GM20000 (cell line): ENCODE data around the gene WWC2.

Experiments
- DNase-seq: peaks from one replicate; pipeline ENCODE4 v3.0.0; 2012; ENCODE audit warnings: low spot score
- TF ChIP-seq, protein P1 (sequence below): IDR thresholded peaks from 2 replicates; pipeline ENCODE4 v1.5.1; 2012; ENCODE audit warnings: mild to moderate bottlenecking, control low read depth; ENCODE audit errors: extremely low read depth, missing control alignments

WWC2 gene

GRCh38 chr4:183291070-183291469 is 192.0 kb downstream of the WWC2 start:
- DNase-seq, result no peak
- TF ChIP-seq, protein P1, sequence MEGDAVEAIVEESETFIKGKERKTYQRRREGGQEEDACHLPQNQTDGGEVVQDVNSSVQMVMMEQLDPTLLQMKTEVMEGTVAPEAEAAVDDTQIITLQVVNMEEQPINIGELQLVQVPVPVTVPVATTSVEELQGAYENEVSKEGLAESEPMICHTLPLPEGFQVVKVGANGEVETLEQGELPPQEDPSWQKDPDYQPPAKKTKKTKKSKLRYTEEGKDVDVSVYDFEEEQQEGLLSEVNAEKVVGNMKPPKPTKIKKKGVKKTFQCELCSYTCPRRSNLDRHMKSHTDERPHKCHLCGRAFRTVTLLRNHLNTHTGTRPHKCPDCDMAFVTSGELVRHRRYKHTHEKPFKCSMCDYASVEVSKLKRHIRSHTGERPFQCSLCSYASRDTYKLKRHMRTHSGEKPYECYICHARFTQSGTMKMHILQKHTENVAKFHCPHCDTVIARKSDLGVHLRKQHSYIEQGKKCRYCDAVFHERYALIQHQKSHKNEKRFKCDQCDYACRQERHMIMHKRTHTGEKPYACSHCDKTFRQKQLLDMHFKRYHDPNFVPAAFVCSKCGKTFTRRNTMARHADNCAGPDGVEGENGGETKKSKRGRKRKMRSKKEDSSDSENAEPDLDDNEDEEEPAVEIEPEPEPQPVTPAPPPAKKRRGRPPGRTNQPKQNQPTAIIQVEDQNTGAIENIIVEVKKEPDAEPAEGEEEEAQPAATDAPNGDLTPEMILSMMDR, result no peak

GRCh38 chr4:183295711-183296110 is 196.7 kb downstream of the WWC2 start:
- no peak for DNase-seq
- TF ChIP-seq, protein P1, result no peak

- TF ChIP-seq, protein P1, result no peak
- no peak for DNase-seq
These were observed 198.6 kb downstream of the WWC2 start for GRCh38 chr4:183297675-183298074.

GRCh38 chr4:183299464-183299863 is 200.4 kb downstream of the WWC2 start:
- TF ChIP-seq, protein P1, result no peak

DNA sequence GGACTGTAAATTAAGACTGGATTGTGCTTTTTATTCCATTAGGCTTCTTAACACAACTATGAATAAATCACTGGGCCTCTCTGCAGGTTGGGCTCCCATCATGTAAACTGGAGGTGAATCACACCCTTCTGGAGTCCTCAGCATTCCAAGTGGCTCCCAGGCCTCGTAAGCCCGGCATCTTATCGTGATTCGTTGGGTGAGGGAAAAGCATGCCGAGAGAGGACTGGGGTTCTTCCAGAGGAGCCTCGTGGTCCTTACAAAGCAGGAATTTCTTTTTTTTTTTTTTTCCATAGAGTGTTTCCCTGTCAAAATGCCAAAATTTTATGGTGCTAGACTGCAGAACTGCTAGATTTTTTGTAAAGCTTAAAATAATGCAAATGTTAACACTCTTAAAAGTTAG is 201.0 kb downstream of the WWC2 start:
- TF ChIP-seq, protein P1, result no peak
- DNase-seq, result no peak

More at GRCh38 chr4:183299464-183299863, 200.4 kb downstream of the WWC2 start:
- DNase-seq, result no peak

DNA sequence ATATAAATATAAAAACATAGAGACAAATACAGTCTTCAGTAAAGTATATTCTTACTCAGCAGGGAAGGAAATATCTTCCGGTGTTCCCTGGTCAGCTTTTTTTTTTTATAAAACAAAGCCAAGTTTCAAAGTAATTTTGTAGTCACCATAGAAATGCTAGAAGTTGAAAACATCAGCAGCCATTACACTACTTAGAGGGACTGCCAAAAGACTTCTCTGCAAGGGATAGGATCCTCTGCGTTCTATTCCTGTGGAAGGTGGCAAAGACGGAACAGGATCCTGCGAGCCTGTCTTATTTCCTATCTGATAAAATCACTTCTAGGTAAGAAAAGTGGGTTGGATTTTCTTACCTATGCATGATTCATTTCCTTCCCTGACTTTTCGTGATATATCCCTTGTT is 201.6 kb downstream of the WWC2 start:
- DNase-seq, result no peak
- TF ChIP-seq, protein P1, result no peak

DNA sequence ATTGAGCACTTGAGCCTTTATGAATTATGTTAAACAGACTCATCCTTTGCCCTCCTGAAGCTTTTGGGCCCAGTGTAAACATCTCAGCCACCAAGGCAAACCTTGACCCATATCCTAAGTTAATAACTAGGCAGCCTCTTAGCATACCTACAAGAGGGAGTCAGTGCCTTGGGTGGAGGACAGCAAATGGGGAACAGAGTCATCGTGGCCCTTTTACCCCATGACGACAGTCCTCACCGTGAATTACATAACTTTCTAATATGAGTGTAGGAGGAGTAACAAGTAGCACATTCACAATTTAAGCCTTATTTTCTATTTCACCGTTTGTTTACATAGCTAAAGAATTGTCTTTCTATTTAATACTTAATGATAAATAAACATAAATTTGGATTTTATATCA is 204.2 kb downstream of the WWC2 start:
- DNase-seq, result no peak
- TF ChIP-seq, protein P1, result no peak
